Keratinocyte (primary cell): ENCODE results near the gene RERE. TPM values are rescaled to one million over a fixed set of nuclear protein-coding genes. Genes with fewer than 3 reads are reported as not detected.

Source experiments
- DNase-seq: peaks from one replicate; pipeline ENCODE4 v3.0.0-alpha.2; 2011; ENCODE audit warnings: low read depth, missing footprints, low spot score
- FAIRE-seq: peaks from 2 replicates; lab custom pipeline; 2011; peaks lifted over from hg19 to GRCh38; lab: Jason Lieb, UNC
- H2AFZ ChIP-seq: 2 replicates; pipeline ENCODE4 v1.6.0; 2012; ENCODE audit warnings: low read length, control low read depth, inconsistent platforms; ENCODE audit not compliant: control insufficient read depth
- H3K27ac ChIP-seq: 2 replicates; pipeline ENCODE4 v1.5.1; 2011; ENCODE audit warnings: low read length; ENCODE audit not compliant: control insufficient read depth, insufficient read depth
- H3K27me3 ChIP-seq: 3 replicates; pipeline ENCODE4 v1.6.0; 2011; ENCODE audit warnings: low read length; ENCODE audit not compliant: control insufficient read depth, insufficient read depth; ENCODE audit errors: extremely low read depth
- H3K36me3 ChIP-seq, 2 experiments: 2 replicates in 1 of 2; 3 replicates in 1 of 2; pipeline ENCODE4 v1.5.1; 2011; ENCODE audit warnings: low read length in 2 of 2, mild to moderate bottlenecking in 1 of 2; ENCODE audit not compliant: control insufficient read depth in 2 of 2, insufficient read depth in 2 of 2; ENCODE audit errors: extremely low read depth in 1 of 2
- H3K4me1 ChIP-seq: 3 replicates; pipeline ENCODE4 v1.5.1; 2011; ENCODE audit warnings: low read length; ENCODE audit not compliant: control insufficient read depth, insufficient read depth; ENCODE audit errors: extremely low read depth
- H3K4me2 ChIP-seq: 3 replicates; pipeline ENCODE4 v1.6.0; 2011; ENCODE audit warnings: low read depth, low read length; ENCODE audit not compliant: control insufficient read depth, insufficient read depth; ENCODE audit errors: extremely low read depth
- H3K4me3 ChIP-seq, 3 experiments: fragments of 200-600 bp in 1 of 3; sonication (generic) in 1 of 3; 2 replicates in 2 of 3; 3 replicates in 1 of 3; pipeline ENCODE4 v1.5.1; 2011 to 2016; ENCODE audit warnings: low read length in 3 of 3, mild to moderate bottlenecking in 3 of 3, control low read depth in 2 of 3, inconsistent platforms in 1 of 3, low read depth in 1 of 3, mixed read lengths in 1 of 3, mixed run types in 1 of 3, moderate library complexity in 1 of 3; ENCODE audit not compliant: control insufficient read depth in 2 of 3, insufficient read depth in 2 of 3; ENCODE audit errors: extremely low read depth in 1 of 3
- H3K79me2 ChIP-seq: 2 replicates; pipeline ENCODE4 v1.6.0; 2012; ENCODE audit warnings: low read length; ENCODE audit not compliant: control insufficient read depth, insufficient read depth
- H3K9ac ChIP-seq: 3 replicates; pipeline ENCODE4 v1.6.0; 2011; ENCODE audit warnings: low read length; ENCODE audit not compliant: control insufficient read depth, insufficient read depth; ENCODE audit errors: extremely low read depth
- H3K9me1 ChIP-seq: 3 replicates; pipeline ENCODE4 v1.6.0; 2011; ENCODE audit warnings: low read length; ENCODE audit not compliant: control insufficient read depth, insufficient read depth; ENCODE audit errors: extremely low read depth
- H3K9me3 ChIP-seq: 2 replicates; pipeline ENCODE4 v1.5.1; 2012; ENCODE audit warnings: low read depth, low read length; ENCODE audit not compliant: control insufficient read depth
- H4K20me1 ChIP-seq: 3 replicates; pipeline ENCODE4 v1.6.0; 2011; ENCODE audit warnings: low read length; ENCODE audit not compliant: control insufficient read depth, insufficient read depth; ENCODE audit errors: extremely low read depth
- EZH2 ChIP-seq: IDR thresholded peaks from one replicate; pipeline ENCODE4 v1.6.1; 2012; ENCODE audit warnings: inconsistent platforms, mild to moderate bottlenecking, low read length, moderate library complexity
- dilution Hi-C: fragments of 300-500 bp; cut with MboI; formaldehyde crosslinking; loops from one replicate; pipeline ENCODE4 v1.7.0; 2020; ENCODE audit warnings: low sequenced_read_pairs; ENCODE audit not compliant: extremely low pct_ligation_motif_present
- polyA plus RNA-seq, 5 experiments: library from polyadenylated mRNA; depleted of rRNA in 3 of 5; stranded (reverse) in 3 of 5; stranded (forward) in 1 of 5; unstranded in 1 of 5; fragments of >200 nt; gene quantifications; 1 replicate in 1 of 5; 2 replicates in 3 of 5; 3 replicates in 1 of 5; pipeline versions ENCODE4 v1.2.1 to v1.2.3, GENCODE V29; 2011 to 2012; ENCODE audit warnings: missing spikeins in 2 of 5, low read depth in 1 of 5, low replicate concordance in 1 of 5
- TF ChIP-seq, protein P1 (sequence below), 3 experiments: IDR thresholded peaks in 1 of 3; conservative IDR thresholded peaks in 1 of 3; optimal IDR thresholded peaks in 1 of 3; 2 replicates in 2 of 3; 3 replicates in 1 of 3; pipeline versions ENCODE3 to v1.5.1; 2011; ENCODE audit warnings: low read length in 3 of 3, mild to moderate bottlenecking in 3 of 3, moderate library complexity in 2 of 3, control low read depth in 1 of 3, inconsistent platforms in 1 of 3; ENCODE audit not compliant: insufficient read depth in 2 of 3; ENCODE audit errors: extremely low read depth in 1 of 3

RERE gene
- polyA plus RNA-seq, 1 donor (not counting 4 experiments of a cell fraction or from before 2014, with no cell fraction given) = 3.8 TPM

DNA sequence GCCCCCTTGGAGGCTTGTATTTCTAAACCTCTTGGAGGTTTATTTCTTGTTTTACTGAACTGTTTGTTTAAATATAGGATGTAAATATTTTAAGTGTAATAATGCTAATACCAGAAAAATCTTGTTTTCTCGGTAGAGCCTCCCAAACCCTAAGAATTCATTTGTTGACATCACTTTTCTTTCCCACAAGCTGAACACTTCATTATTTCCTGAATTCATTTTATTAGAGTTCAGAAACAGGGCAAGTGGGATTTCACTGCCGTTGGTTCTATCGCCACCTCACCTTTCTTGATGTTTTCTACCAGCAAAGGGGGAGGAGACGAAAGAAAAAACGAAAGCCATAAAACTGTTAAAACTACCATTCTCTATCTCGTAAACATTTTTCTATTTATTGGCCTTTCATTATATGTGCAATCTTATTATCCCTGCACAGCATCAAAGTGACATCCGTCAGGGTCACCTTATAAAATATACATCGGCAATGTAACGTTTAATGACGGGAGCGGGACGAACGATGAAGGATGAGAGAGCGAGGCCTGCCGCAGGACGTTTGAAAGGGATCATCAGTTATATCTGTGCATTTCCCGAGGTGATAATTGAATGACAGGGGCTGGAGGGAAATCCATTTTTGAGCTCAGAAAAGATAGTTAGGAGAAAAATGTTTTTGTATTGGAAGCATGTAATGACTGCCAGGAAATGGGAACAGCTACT, 440.0 kb downstream of the RERE start:
- no peak overlapping the region for H2AFZ ChIP-seq
- dilution Hi-C loops = no loop called here
- no peaks in the 10 kb centered on the region for H4K20me1 ChIP-seq
- no peak overlapping the region for H3K4me2 ChIP-seq
- no peak for FAIRE-seq
- no peak for DNase-seq
- H3K9ac ChIP-seq = no peak overlapping the region
- TF ChIP-seq, protein P1, sequence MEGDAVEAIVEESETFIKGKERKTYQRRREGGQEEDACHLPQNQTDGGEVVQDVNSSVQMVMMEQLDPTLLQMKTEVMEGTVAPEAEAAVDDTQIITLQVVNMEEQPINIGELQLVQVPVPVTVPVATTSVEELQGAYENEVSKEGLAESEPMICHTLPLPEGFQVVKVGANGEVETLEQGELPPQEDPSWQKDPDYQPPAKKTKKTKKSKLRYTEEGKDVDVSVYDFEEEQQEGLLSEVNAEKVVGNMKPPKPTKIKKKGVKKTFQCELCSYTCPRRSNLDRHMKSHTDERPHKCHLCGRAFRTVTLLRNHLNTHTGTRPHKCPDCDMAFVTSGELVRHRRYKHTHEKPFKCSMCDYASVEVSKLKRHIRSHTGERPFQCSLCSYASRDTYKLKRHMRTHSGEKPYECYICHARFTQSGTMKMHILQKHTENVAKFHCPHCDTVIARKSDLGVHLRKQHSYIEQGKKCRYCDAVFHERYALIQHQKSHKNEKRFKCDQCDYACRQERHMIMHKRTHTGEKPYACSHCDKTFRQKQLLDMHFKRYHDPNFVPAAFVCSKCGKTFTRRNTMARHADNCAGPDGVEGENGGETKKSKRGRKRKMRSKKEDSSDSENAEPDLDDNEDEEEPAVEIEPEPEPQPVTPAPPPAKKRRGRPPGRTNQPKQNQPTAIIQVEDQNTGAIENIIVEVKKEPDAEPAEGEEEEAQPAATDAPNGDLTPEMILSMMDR (optimal IDR thresholded peaks at IDR 0.05 in 1 of 3, IDR thresholded peaks at IDR 0.05 in 1 of 3, conservative IDR thresholded peaks at IDR 0.05 in 1 of 3; ENCODE audit: extremely low read depth in 1 of 3, insufficient read depth in 2 of 3, low read length in 3 of 3) = no peak
- no peak for TF ChIP-seq EZH2
- H3K4me3 ChIP-seq = no peak overlapping the region
- no peak overlapping the region for H3K27ac ChIP-seq
- H3K27me3 ChIP-seq = no peaks in the 10 kb centered on the region
- peaks cover 27% of the 10 kb centered on the region for H3K4me1 ChIP-seq
- H3K36me3 ChIP-seq = no peaks in the 10 kb centered on the region
- H3K9me1 ChIP-seq = no peaks in the 10 kb centered on the region
- H3K79me2 ChIP-seq = peaks cover 8% of the 10 kb centered on the region
- H3K9me3 ChIP-seq = no peaks in the 10 kb centered on the region

DNA sequence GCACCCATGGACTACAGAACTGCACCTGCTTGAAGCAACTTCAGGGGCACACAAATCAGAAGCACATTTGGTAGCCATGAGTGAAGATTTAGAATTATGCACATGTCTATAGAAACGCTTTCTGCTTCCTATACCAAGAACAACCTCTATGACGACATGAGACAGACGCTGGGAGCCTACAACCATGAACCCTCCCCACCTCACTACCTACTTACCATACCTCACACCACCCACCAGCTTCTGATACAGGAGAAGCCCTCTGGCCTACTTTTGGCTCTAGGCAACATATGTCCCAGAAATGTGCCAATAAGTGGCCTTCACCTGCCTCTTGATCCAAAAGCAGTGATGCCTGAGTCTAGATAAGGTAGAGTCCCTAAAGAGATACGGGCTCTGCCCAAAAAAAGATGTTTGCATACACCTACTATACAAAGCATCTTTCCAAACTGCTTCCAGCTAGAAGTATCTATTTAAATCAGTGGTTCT, 441.0 kb downstream of the RERE start:
- Histone ChIP-seq H3K9me3 (no peaks in the 10 kb centered on the region), H3K4me1 (peaks cover 17% of the 10 kb centered on the region), H3K9me1 (no peaks in the 10 kb centered on the region), H3K36me3 (peaks cover 0 to 3% of the 10 kb centered on the region in 2 experiments), H3K9ac (no peak overlapping the region), H3K27ac (no peak overlapping the region), H3K4me2 (no peak overlapping the region), H3K4me3 (no peak overlapping the region), H3K79me2 (peaks cover 8% of the 10 kb centered on the region), H4K20me1 (no peaks in the 10 kb centered on the region), H3K27me3 (no peaks in the 10 kb centered on the region), H2AFZ (no peak overlapping the region)
- dilution Hi-C loops = no loop called here
- no peak for TF ChIP-seq EZH2
- TF ChIP-seq, protein P1 (optimal IDR thresholded peaks at IDR 0.05 in 1 of 3, IDR thresholded peaks at IDR 0.05 in 1 of 3, conservative IDR thresholded peaks at IDR 0.05 in 1 of 3; ENCODE audit: extremely low read depth in 1 of 3, insufficient read depth in 2 of 3, low read length in 3 of 3) = no peak
- DNase-seq (no peak), FAIRE-seq (no peak)
